DOHH2 (cell line): Measurements from ENCODE around the gene LILRA2.

ENCODE experiments used
- H3F3A ChIP-seq: fragments of 200-600 bp; sonication (generic), shearing (Covaris generic); 2 replicates; pipeline ENCODE4 v1.6.0; 2016; ENCODE audit warnings: antibody characterized with exemption, mild to moderate bottlenecking; ENCODE audit not compliant: control insufficient read depth, insufficient read depth
- H3K27ac ChIP-seq: fragments of 200-600 bp; sonication (generic); 2 replicates; pipeline ENCODE4 v1.5.1; 2014; ENCODE audit warnings: low read depth, mild to moderate bottlenecking, low read length, moderate library complexity
- H3K27me3 ChIP-seq: fragments of 200-600 bp; sonication (generic); 2 replicates; pipeline ENCODE4 v1.6.1; 2014; ENCODE audit warnings: mild to moderate bottlenecking, low read length, mixed read lengths; ENCODE audit not compliant: control insufficient read depth
- H3K36me3 ChIP-seq: fragments of 200-600 bp; sonication (generic); 2 replicates; pipeline ENCODE4 v1.6.1; 2014; ENCODE audit warnings: mild to moderate bottlenecking, low read length, moderate library complexity, mixed read lengths; ENCODE audit not compliant: control insufficient read depth
- H3K4me1 ChIP-seq: fragments of 200-600 bp; sonication (generic); 2 replicates; pipeline ENCODE4 v1.6.1; 2014; ENCODE audit warnings: mild to moderate bottlenecking, low read length, mixed read lengths; ENCODE audit not compliant: control insufficient read depth
- H3K4me2 ChIP-seq: fragments of 200-600 bp; sonication (generic); 2 replicates; pipeline ENCODE4 v1.6.0; 2014; ENCODE audit warnings: mild to moderate bottlenecking, low read length, moderate library complexity
- H3K4me3 ChIP-seq: fragments of 200-600 bp; sonication (generic); 2 replicates; pipeline ENCODE4 v1.5.1; 2014; ENCODE audit warnings: mild to moderate bottlenecking, low read length, mixed read lengths
- H3K79me2 ChIP-seq: fragments of 200-600 bp; sonication (generic); 2 replicates; pipeline ENCODE4 v1.6.1; 2014; ENCODE audit warnings: mild to moderate bottlenecking, low read length, mixed read lengths; ENCODE audit not compliant: control insufficient read depth
- H3K9me2 ChIP-seq: fragments of 200-600 bp; sonication (generic); replicated peaks from 2 replicates; pipeline ENCODE4 v1.6.1; 2014; ENCODE audit warnings: mild to moderate bottlenecking, low read length, mixed read lengths; ENCODE audit not compliant: control insufficient read depth
- H3K9me3 ChIP-seq: fragments of 200-600 bp; sonication (generic); 2 replicates; pipeline ENCODE4 v1.6.1; 2014; ENCODE audit warnings: antibody characterized with exemption, low read length, mixed read lengths; ENCODE audit not compliant: control insufficient read depth, insufficient read depth
- H4K20me1 ChIP-seq: fragments of 200-600 bp; sonication (generic); 2 replicates; pipeline ENCODE4 v1.6.0; 2014; ENCODE audit warnings: low read depth, mild to moderate bottlenecking, antibody characterized with exemption, low read length, moderate library complexity; ENCODE audit not compliant: control insufficient read depth, insufficient read depth
- EZH2phosphoT487 ChIP-seq: fragments of 200-600 bp; sonication (generic); IDR thresholded peaks from 2 replicates; pipeline ENCODE4 v1.6.1; 2017; ENCODE audit warnings: borderline replicate concordance, mild to moderate bottlenecking, antibody characterized with exemption, low read length, moderate library complexity, mixed read lengths
- TF ChIP-seq, protein P1 (sequence below): fragments of 200-600 bp; sonication (generic); IDR thresholded peaks from one replicate; pipeline ENCODE4 v1.5.1; 2014; ENCODE audit warnings: antibody characterized with exemption, mild to moderate bottlenecking, low read depth, low read length; ENCODE audit not compliant: poor library complexity, severe bottlenecking

LILRA2 gene

DNA sequence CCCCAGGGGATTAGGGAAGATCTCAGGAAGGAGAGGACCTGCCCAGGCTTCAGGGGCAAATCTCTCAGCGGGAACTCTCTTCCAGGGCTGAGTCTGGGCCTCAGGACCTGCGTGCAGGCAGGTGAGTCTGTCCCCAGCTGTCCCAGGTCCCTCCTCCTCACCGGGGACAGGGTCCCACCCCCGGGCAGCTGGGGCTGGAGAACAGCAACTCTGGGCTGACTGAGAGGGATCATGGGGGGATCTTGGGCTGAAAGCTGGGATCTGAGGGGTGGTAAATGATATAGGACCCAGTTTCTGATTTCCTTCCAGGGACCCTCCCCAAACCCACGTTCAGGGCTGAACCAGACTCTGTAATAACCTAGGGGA is 34.2 kb downstream of the LILRA2 start:
- Histone ChIP-seq H3K4me3 (no peak overlapping the region), H3F3A (peaks cover 3% of the 10 kb centered on the region), H3K9me3 (peaks cover 20% of the 10 kb centered on the region; the same call in 1 of the 2 replicates), H3K4me1 (peaks cover 45% of the 10 kb centered on the region), H4K20me1 (no peaks in the 10 kb centered on the region), H3K27me3 (no peaks in the 10 kb centered on the region), H3K79me2 (no peaks in the 10 kb centered on the region), H3K4me2 (no peak overlapping the region), H3K36me3 (no peaks in the 10 kb centered on the region), H3K27ac (no peak overlapping the region), H3K9me2 (no peaks in the 10 kb centered on the region)
- TF ChIP-seq, protein P1, sequence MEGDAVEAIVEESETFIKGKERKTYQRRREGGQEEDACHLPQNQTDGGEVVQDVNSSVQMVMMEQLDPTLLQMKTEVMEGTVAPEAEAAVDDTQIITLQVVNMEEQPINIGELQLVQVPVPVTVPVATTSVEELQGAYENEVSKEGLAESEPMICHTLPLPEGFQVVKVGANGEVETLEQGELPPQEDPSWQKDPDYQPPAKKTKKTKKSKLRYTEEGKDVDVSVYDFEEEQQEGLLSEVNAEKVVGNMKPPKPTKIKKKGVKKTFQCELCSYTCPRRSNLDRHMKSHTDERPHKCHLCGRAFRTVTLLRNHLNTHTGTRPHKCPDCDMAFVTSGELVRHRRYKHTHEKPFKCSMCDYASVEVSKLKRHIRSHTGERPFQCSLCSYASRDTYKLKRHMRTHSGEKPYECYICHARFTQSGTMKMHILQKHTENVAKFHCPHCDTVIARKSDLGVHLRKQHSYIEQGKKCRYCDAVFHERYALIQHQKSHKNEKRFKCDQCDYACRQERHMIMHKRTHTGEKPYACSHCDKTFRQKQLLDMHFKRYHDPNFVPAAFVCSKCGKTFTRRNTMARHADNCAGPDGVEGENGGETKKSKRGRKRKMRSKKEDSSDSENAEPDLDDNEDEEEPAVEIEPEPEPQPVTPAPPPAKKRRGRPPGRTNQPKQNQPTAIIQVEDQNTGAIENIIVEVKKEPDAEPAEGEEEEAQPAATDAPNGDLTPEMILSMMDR = no peak
- TF ChIP-seq EZH2phosphoT487 = no peak

DNA sequence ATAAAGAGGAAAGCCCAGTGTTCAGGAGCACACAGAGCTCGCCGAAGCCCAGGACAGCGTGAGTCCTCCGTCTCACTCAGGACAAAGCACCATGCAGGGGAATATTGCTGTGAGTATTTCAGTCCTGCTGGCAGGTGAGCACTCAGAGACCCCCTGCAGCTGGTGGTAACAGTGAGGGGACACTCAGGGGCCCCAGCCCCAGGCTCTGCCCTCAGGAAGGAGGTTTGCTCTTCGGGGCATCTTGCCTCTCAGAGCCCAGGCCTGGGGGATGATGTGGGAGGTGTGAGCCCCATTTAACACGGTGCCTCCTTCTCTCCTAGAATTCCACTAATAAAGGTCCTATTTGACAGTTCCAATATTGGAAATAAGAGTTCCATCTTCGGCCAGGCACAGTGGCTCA is 34.6 kb downstream of the LILRA2 start:
- no peaks in the 10 kb centered on the region for H3K27me3 ChIP-seq
- no peak overlapping the region for H3K4me2 ChIP-seq

DNA sequence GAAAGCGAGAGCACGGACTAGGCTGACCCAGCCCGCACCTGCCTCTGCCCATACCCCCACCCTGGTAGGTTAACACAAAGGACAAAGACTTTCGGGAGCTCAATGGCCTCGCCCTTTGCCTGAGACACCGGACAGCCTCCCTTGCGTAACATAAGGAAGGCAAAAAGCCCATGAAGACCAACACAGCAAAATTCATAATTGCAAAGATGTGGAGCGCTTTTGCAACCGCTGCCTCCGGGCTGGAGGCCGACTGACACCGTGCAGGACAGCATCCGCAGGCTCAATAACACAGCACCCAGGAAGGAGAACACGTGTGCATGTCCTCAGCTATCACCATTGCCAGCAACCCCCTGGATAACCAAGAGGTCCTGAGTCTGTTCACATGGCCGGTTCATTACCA is 35.2 kb downstream of the LILRA2 start:
- Histone ChIP-seq H3K4me3 (no peak overlapping the region), H3K9me2 (no peaks in the 10 kb centered on the region), H3K79me2 (no peaks in the 10 kb centered on the region), H4K20me1 (no peaks in the 10 kb centered on the region), H3K4me2 (no peak overlapping the region), H3F3A (peaks cover 3% of the 10 kb centered on the region), H3K9me3 (peaks cover 20% of the 10 kb centered on the region; the same call in 1 of the 2 replicates), H3K27me3 (no peaks in the 10 kb centered on the region), H3K4me1 (peaks cover 50% of the 10 kb centered on the region), H3K27ac (no peak overlapping the region), H3K36me3 (no peaks in the 10 kb centered on the region)
- TF ChIP-seq, protein P1 = no peak
- TF ChIP-seq EZH2phosphoT487 = no peak

More for the DNA sequence above, 34.6 kb downstream of the LILRA2 start:
- Histone ChIP-seq H3K36me3 (no peaks in the 10 kb centered on the region), H3K79me2 (no peaks in the 10 kb centered on the region), H3K27ac (no peak overlapping the region), H3F3A (peaks cover 3% of the 10 kb centered on the region), H4K20me1 (no peaks in the 10 kb centered on the region), H3K9me2 (no peaks in the 10 kb centered on the region), H3K4me3 (no peak overlapping the region), H3K9me3 (peaks cover 20% of the 10 kb centered on the region; the same call in 1 of the 2 replicates), H3K4me1 (peaks cover 47% of the 10 kb centered on the region)
- TF ChIP-seq, protein P1 = no peak
- no peak for TF ChIP-seq EZH2phosphoT487
